Activated CD8-positive, alpha-beta memory T cell treated with anti-CD3 and anti-CD28 coated beads, Interleukin-2, amount 50 U/mL, for 48 hours (primary cell): ENCODE data around the gene AXIN1.
"Not testable (repeated sequence)": the region's sequence is repeated elsewhere in the genome, so short reads cannot be mapped to it uniquely, and the experiment has no call there.

ENCODE experiments used
- DNase-seq: peaks from one replicate; pipeline ENCODE4 v3.0.0-alpha.2; 2020

Gene AXIN1

GRCh38 chr16:353404-354290 lies 1.1 kb upstream of the AXIN1 start:
- DNase-seq = no peak

GRCh38 chr16:351804-352520 lies 561 bp downstream of the AXIN1 start:
- no peak for DNase-seq

GRCh38 chr16:350203-350602 lies 2.3 kb downstream of the AXIN1 start:
- no peak for DNase-seq

- no peak for DNase-seq
Measured at GRCh38 chr16:349211-349610, 3.3 kb downstream of the AXIN1 start.

- not testable (repeated sequence) for DNase-seq
Measured at GRCh38 chr16:348495-348894, 4.0 kb downstream of the AXIN1 start.

GRCh38 chr16:347203-347602 lies 5.3 kb downstream of the AXIN1 start:
- DNase-seq = no peak

GRCh38 chr16:346587-346986 lies 5.9 kb downstream of the AXIN1 start:
- no peak for DNase-seq

GRCh38 chr16:345772-346171 lies 6.8 kb downstream of the AXIN1 start:
- no peak for DNase-seq

GRCh38 chr16:342455-343213 lies 9.9 kb downstream of the AXIN1 start:
- no peak for DNase-seq

- not testable (repeated sequence) for DNase-seq
Measured at GRCh38 chr16:341974-342336, 10.6 kb downstream of the AXIN1 start.

GRCh38 chr16:341095-341973 lies 11.2 kb downstream of the AXIN1 start:
- DNase-seq = not testable (repeated sequence)

- DNase-seq = no peak
Measured at GRCh38 chr16:340370-341091, 12.0 kb downstream of the AXIN1 start.

GRCh38 chr16:339680-340079 lies 12.8 kb downstream of the AXIN1 start:
- no peak for DNase-seq

GRCh38 chr16:337975-338575 lies 14.4 kb downstream of the AXIN1 start:
- no peak for DNase-seq

GRCh38 chr16:337437-337836 lies 15.1 kb downstream of the AXIN1 start:
- DNase-seq = no peak

GRCh38 chr16:336269-336668 lies 16.3 kb downstream of the AXIN1 start:
- no peak for DNase-seq

- DNase-seq = not testable (repeated sequence)
Measured at GRCh38 chr16:334861-335632, 17.5 kb downstream of the AXIN1 start.

GRCh38 chr16:334164-334832 lies 18.2 kb downstream of the AXIN1 start:
- not testable (repeated sequence) for DNase-seq

GRCh38 chr16:333406-334094 lies 19.0 kb downstream of the AXIN1 start:
- DNase-seq = no peak
